Heart left ventricle (tissue), 16 donors: ENCODE data around the gene RPS27L. TPM values are rescaled to one million over a fixed set of nuclear protein-coding genes. Genes with fewer than 3 reads are reported as not detected.
A peak's percentile ranks its signal among the peaks of the same experiment; 100 is the strongest.

ENCODE experiments used
- ATAC-seq, 4 donors: fragments of 200-7000 bp; cut with Tn5 transposase; one replicate each; pipeline ENCODE4 v1.9.1; 2020 to 2022; ENCODE audit warnings: moderate library complexity in 4 of 4, mild to moderate bottlenecking in 3 of 4, moderate number of reproducible peaks in 1 of 4
- DNase-seq, 5 donors: peaks; one replicate each; pipeline ENCODE4 v3.0.0-alpha.2; 2020
- H3K27ac ChIP-seq, 12 donors: fragments of 200-600 bp; sonication (generic) in 4 of 12; one replicate each; pipeline versions ENCODE4 v1.5.0 to v1.8.0; 2016 to 2022; ENCODE audit warnings: mild to moderate bottlenecking in 2 of 12
- H3K27me3 ChIP-seq, 9 donors: fragments of 200-600 bp; sonication (generic) in 2 of 9; one replicate each; pipeline versions ENCODE4 v1.5.1 to v1.8.0; 2016 to 2022; ENCODE audit warnings: mild to moderate bottlenecking in 3 of 9
- H3K36me3 ChIP-seq, 9 donors: fragments of 200-600 bp; sonication (generic) in 2 of 9; one replicate each; pipeline versions ENCODE4 v1.5.0 to v1.8.0; 2018 to 2022; ENCODE audit warnings: mild to moderate bottlenecking in 2 of 9
- H3K4me1 ChIP-seq, 12 donors: fragments of 200-600 bp; sonication (generic) in 4 of 12; one replicate each; pipeline versions ENCODE4 v1.5.0 to v1.8.0; 2016 to 2022; ENCODE audit warnings: mild to moderate bottlenecking in 3 of 12
- H3K4me3 ChIP-seq, 12 donors: fragments of 200-600 bp; sonication (generic) in 4 of 12; one replicate each; pipeline versions ENCODE4 v1.5.0 to v1.8.0; 2017 to 2022; ENCODE audit warnings: mild to moderate bottlenecking in 9 of 12, moderate library complexity in 4 of 12
- H3K9me3 ChIP-seq, 12 donors: fragments of 200-600 bp; sonication (generic) in 4 of 12; one replicate each; pipeline versions ENCODE4 v1.5.0 to v1.8.0; 2016 to 2022; ENCODE audit warnings: mild to moderate bottlenecking in 1 of 12
- POLR2A ChIP-seq, 2 donors: fragments of 450-650 bp; IDR thresholded peaks; one replicate each; pipeline ENCODE4 v1.6.1; 2017; ENCODE audit warnings: antibody characterized with exemption in 2 of 2, mild to moderate bottlenecking in 2 of 2, moderate library complexity in 2 of 2
- WGBS, 4 donors: extraction: QIAGEN DNeasy Blood & Tissue Kit in 2 of 4; methylation state at CpG; one replicate each; pipeline versions ENCODE4 v1.1.5 to v1.1.7; 2013 to 2018; 5-methylcytosine and 5-hydroxymethylcytosine counted together
- intact Hi-C, 10 donors: fragments of 100-400 bp; cut with DNase I; formaldehyde crosslinking; loops; one replicate each; pipeline versions ENCODE4 v1.11.1 to v1.14.2; 2022
- polyA plus RNA-seq, 2 donors: library from polyadenylated mRNA; stranded (reverse); fragments of 200-250 nt; gene quantifications; one replicate each; pipeline ENCODE4 v1.2.3, GENCODE V29; 2013
- total RNA-seq, 9 donors: library from RNA; depleted of rRNA in 2 of 9; stranded (reverse); fragments of >200 nt in 2 of 9; fragmentation: NEBNext Ultra II Directional in 3 of 9; extraction: Animal tissue kit (Norgen Biotek cat#: 25700) in 3 of 9; gene quantifications; one replicate each; pipeline versions ENCODE4 v1.1.0 to v1.2.4, GENCODE V29; 2016 to 2023
- TF ChIP-seq, protein P1 (sequence below), 12 donors: fragments of 200-600 bp; sonication (generic) in 4 of 12; IDR thresholded peaks; one replicate each; pipeline versions ENCODE4 v1.5.0 to v1.8.0; 2018 to 2022; ENCODE audit warnings: antibody characterized with exemption in 12 of 12, mild to moderate bottlenecking in 5 of 12
- donor health status: ischemic (EF 13 %, LVEDD 7.1; RV severe dilation, severe dysfunction).
- donor health status: healthy with polysubstance abuse.
- donor health status: DM: no; HTN: yes; CAD: no.
- donor health status: DM: no; HTN: no; CAD: no.
- donor health status: ischemic (EF 25% LVEDD 6.9; RV normal size, moderate dysfunction).
- donor health status: ischemic (EF 25% LVEDD 5.7; RV mildly dilated, moderate dysfunction).
- donor health status: healthy.
- donor health status: DM: yes; HTN: yes; CAD: no.
- donor health status: ischemic (EF 35%, LVEDD 5.7; RV mildly dilated, moderate dysfunction).
- donor health status: nonischemic (EF 11% LVEDD 7.7; RV severe dilation, severe dysfunction).
- donor health status: DM: yes; HTN: yes; CAD: no.
- donor health status: PGD.
- donor health status: ischemic (EF 29% LVEDD 5.4; RV normal size, mild dysfunction).
- donor health status: nonischemic (EF 23%, LVEDD 6.1; RV moderate dilation, normal function).

Gene RPS27L
- total and polyA plus RNA-seq, 11 donors = 53.4 to 221 (median 137) TPM

DNA sequence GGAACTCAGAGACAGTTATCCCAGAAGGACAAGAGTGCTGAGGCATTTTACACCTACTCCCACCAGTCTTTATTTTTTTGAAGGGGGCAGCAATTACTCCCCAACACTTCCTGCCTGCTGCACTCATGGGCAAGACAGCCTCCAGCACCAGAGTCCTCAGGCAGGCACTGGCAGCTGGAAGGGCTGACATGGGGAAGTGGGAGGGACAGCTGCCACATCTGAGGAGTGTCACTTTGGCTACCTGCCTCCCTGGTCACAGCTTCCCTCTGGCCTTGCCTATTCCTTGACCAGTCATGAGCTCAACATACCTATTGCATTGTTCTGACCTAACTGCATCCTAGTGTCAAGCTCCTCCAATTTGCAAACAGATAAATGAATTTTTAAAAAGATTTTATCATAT, 45.8 kb downstream of the RPS27L start:
- intact Hi-C loops = loop anchor here in 1 of 10 donors (10.0 kb wide), 1 partner anchor 657 kb away; no protein-coding TSS in a partner anchor
- H3K36me3 ChIP-seq = no peaks in the 10 kb centered on the region
- H3K4me3 ChIP-seq = no peak overlapping the region
- no peaks in the 10 kb centered on the region for H3K9me3 ChIP-seq
- DNase-seq (no peak), ATAC-seq (peak in 2 of 4 donors; percentile 16 to 29)
- no peak for TF ChIP-seq POLR2A (IDR thresholded peaks at IDR 0.05)
- TF ChIP-seq, protein P1, sequence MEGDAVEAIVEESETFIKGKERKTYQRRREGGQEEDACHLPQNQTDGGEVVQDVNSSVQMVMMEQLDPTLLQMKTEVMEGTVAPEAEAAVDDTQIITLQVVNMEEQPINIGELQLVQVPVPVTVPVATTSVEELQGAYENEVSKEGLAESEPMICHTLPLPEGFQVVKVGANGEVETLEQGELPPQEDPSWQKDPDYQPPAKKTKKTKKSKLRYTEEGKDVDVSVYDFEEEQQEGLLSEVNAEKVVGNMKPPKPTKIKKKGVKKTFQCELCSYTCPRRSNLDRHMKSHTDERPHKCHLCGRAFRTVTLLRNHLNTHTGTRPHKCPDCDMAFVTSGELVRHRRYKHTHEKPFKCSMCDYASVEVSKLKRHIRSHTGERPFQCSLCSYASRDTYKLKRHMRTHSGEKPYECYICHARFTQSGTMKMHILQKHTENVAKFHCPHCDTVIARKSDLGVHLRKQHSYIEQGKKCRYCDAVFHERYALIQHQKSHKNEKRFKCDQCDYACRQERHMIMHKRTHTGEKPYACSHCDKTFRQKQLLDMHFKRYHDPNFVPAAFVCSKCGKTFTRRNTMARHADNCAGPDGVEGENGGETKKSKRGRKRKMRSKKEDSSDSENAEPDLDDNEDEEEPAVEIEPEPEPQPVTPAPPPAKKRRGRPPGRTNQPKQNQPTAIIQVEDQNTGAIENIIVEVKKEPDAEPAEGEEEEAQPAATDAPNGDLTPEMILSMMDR (IDR thresholded peaks at IDR 0.05) = no peak
- H3K27ac ChIP-seq = no peak overlapping the region
- H3K27me3 ChIP-seq = no peaks in the 10 kb centered on the region
- peaks cover 0 to 7% (median 0%) of the 10 kb centered on the region in 12 donors for H3K4me1 ChIP-seq

DNA sequence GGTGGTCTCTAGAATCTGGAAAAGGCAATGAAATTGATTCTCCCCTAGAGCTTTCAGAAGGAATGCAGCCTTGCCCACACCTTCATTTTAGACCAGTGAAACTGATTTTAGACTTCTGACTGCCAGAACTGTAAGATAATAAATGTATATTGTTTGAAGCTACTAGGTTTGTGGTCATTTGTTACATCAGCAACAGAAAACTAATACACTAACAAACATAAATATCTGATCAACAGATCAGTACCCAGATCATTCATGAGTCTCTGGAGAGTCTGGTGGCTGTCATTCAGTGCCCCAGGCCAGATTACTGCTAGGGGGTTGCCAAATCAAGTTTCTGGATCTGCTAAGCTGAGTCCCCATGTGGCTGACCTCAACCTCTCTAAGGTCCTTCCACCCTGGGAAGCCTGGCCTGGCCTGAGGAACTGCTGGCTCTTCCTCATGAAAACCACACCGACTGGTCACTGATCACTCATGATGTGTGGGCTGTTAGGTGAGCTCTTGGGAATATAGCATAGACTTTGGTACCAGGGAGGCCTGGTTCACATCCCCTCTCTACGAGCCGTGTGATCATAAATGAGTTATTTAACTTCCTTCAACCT, 46.8 kb downstream of the RPS27L start:
- intact Hi-C loops = loop anchor here in 1 of 10 donors (10.0 kb wide), 1 partner anchor 656 kb away; no protein-coding TSS in a partner anchor
- whole genome bisulfite sequencing, 4 donors = 94 to 97% (median 95%) methylated on average over 3 of the region's 3 CpGs
- TF ChIP-seq, protein P1 (IDR thresholded peaks at IDR 0.05) = no peak
- no peak for TF ChIP-seq POLR2A (IDR thresholded peaks at IDR 0.05)
- no peaks in the 10 kb centered on the region for H3K36me3 ChIP-seq
- ATAC-seq (no peak), DNase-seq (no peak)
- no peaks in the 10 kb centered on the region for H3K9me3 ChIP-seq
- no peaks in the 10 kb centered on the region for H3K27me3 ChIP-seq
- H3K4me1 ChIP-seq = peaks cover 0 to 7% (median 0%) of the 10 kb centered on the region in 12 donors
- H3K4me3 ChIP-seq = no peak overlapping the region
- no peak overlapping the region for H3K27ac ChIP-seq

DNA sequence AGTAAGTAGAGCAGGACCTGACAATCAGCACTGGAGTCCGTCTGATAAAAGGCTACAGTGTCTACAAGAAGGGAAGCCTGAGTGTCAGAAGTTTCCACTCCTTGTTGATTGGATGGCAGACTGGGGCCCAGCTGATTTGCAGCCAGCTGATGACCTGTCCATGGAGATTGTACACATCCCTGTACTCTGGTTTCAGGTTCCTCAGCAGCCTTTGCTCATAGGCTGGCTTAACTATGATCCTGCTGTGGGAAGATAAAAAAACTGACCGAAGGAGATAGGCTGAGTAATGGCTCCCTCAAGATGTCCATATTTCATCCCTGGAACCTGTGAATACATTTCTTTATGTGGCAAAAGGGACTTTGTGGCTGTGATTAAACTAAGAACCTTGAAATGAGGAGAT, 47.4 kb downstream of the RPS27L start:
- H3K4me3 ChIP-seq = no peak overlapping the region
- no peaks in the 10 kb centered on the region for H3K9me3 ChIP-seq
- intact Hi-C loops = loop anchor here in 1 of 10 donors (10.0 kb wide), 1 partner anchor 655 kb away; no protein-coding TSS in a partner anchor
- peaks cover 0 to 7% (median 0%) of the 10 kb centered on the region in 12 donors for H3K4me1 ChIP-seq
- WGBS, 4 donors = 78 to 92% (median 83%) methylated on average over 2 of the region's 2 CpGs
- H3K27me3 ChIP-seq = no peaks in the 10 kb centered on the region
- H3K27ac ChIP-seq = no peak overlapping the region
- ATAC-seq (no peak), DNase-seq (no peak)
- H3K36me3 ChIP-seq = no peaks in the 10 kb centered on the region
- TF ChIP-seq, protein P1 (IDR thresholded peaks at IDR 0.05) = no peak
- no peak for TF ChIP-seq POLR2A (IDR thresholded peaks at IDR 0.05)

DNA sequence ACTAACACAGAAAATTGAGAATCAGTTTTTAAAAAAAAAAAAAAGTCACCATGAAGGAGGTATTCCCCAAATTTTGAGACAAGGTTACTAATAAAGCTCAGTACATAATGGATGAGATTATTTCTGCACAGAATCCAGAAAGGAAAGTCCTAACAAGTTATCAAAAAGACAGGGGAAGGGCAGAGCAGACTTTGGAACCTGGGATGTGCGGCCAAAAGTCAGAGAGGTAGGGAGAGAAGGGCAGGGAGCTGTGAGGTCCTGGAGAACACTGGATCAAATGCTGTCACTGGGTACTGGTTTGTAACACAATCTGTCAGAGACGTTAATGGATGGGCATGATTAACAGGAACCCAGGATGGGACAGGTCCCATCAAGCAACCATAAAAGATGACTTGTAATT, 47.8 kb downstream of the RPS27L start:
- intact Hi-C loops = no loop called here
- Histone ChIP-seq H3K27me3 (no peaks in the 10 kb centered on the region), H3K36me3 (no peaks in the 10 kb centered on the region), H3K9me3 (no peaks in the 10 kb centered on the region), H3K27ac (no peak overlapping the region), H3K4me1 (peaks cover 0 to 7% (median 0%) of the 10 kb centered on the region in 12 donors), H3K4me3 (no peak overlapping the region)
- 76 to 94% (median 90%) methylated on average over 2 of the region's 2 CpGs for WGBS, 4 donors
- TF ChIP-seq POLR2A (IDR thresholded peaks at IDR 0.05) = no peak
- TF ChIP-seq, protein P1 (IDR thresholded peaks at IDR 0.05) = no peak
- DNase-seq (no peak), ATAC-seq (no peak)
